HepG2 (cell line): Measurements from ENCODE around the gene TRRAP. TPM values are rescaled to one million over a fixed set of nuclear protein-coding genes. Genes with fewer than 3 reads are reported as not detected.

Experiments used
- ATAC-seq: fragments of 200-7000 bp; cut with Tn5 transposase; 3 replicates; pipeline ENCODE4 v1.9.1; 2020; ENCODE audit warnings: mild to moderate bottlenecking, moderate library complexity
- BruUV-seq: library from RNA; stranded (reverse); fragments of 400-500 nt; replicated peaks from 2 replicates; lab custom pipeline; 2021; lab: Mats Ljungman, UMichigan
- CTCF ChIA-PET: fragments of 300-600 bp; formaldehyde crosslinking; extraction: SDS; loops from one replicate; lab custom pipeline; 2021; ENCODE audit warnings: low total read pairs, inconsistent platforms, low intra/inter-chr PET ratio; lab: Yijun Ruan, JAX
- POLR2A ChIA-PET: fragments of 350-600 bp; sonication (Branson Sonifier 250); formaldehyde crosslinking; loops from one replicate; lab custom pipeline; 2020; ENCODE audit warnings: antibody characterized with exemption, inconsistent platforms; lab: Yijun Ruan, JAX
- DNase-seq: peaks from one replicate; pipeline ENCODE4 v3.0.0-alpha.2; 2015; ENCODE audit warnings: low spot score
- FAIRE-seq: peaks from 3 replicates; lab custom pipeline; 2011; peaks lifted over from hg19 to GRCh38; lab: Jason Lieb, UNC
- H2AFZ ChIP-seq: one replicate; pipeline ENCODE4 v1.6.1; 2011; ENCODE audit warnings: low read length, inconsistent platforms
- H3K27ac ChIP-seq: fragments of 300-600 bp; 3 replicates; pipeline ENCODE4 v1.8.0; 2011; ENCODE audit warnings: mixed run types, mild to moderate bottlenecking, mixed read lengths, low read length, inconsistent platforms; ENCODE audit not compliant: insufficient read depth; ENCODE audit errors: extremely low read length
- H3K27me3 ChIP-seq, 2 experiments: fragments of 200-600 bp in 1 of 2; 2 replicates in 1 of 2; 3 replicates in 1 of 2; pipeline versions ENCODE4 v1.6.0 to v1.8.0; 2011; ENCODE audit warnings: low read length in 2 of 2, mild to moderate bottlenecking in 2 of 2, moderate library complexity in 2 of 2, inconsistent platforms in 1 of 2; ENCODE audit not compliant: insufficient read depth in 2 of 2, control insufficient read depth in 1 of 2
- H3K36me3 ChIP-seq, 2 experiments: fragments of 200-600 bp in 1 of 2; replicated peaks in 1 of 2; 2 replicates in 1 of 2; 3 replicates in 1 of 2; pipeline versions ENCODE4 v1.5.1 to v1.8.0; 2011; ENCODE audit warnings: low read length in 2 of 2, inconsistent platforms in 1 of 2; ENCODE audit not compliant: insufficient read depth in 2 of 2, control insufficient read depth in 1 of 2
- H3K4me1 ChIP-seq: 2 replicates; pipeline ENCODE4 v1.5.1; 2012; ENCODE audit warnings: low read length, inconsistent platforms; ENCODE audit not compliant: insufficient read depth
- H3K4me2 ChIP-seq: 2 replicates; pipeline ENCODE4 v1.6.0; 2011; ENCODE audit warnings: low read depth, low read length, inconsistent platforms
- H3K4me3 ChIP-seq, 3 experiments: fragments of 200-600 bp in 1 of 3; sonication (generic), shearing (Covaris generic) in 1 of 3; replicated peaks in 1 of 3; 2 replicates each; pipeline ENCODE4 v1.5.1; 2011 to 2016; ENCODE audit warnings: low read length in 3 of 3, inconsistent platforms in 2 of 3, low read depth in 2 of 3, mild to moderate bottlenecking in 2 of 3, control low read depth in 1 of 3, mixed read lengths in 1 of 3; ENCODE audit not compliant: insufficient read depth in 1 of 3
- H3K79me2 ChIP-seq: one replicate; pipeline ENCODE4 v1.6.1; 2011; ENCODE audit warnings: low read length, inconsistent platforms; ENCODE audit not compliant: insufficient read depth
- H3K9ac ChIP-seq: 2 replicates; pipeline ENCODE4 v1.6.0; 2011; ENCODE audit warnings: mild to moderate bottlenecking, low read depth, low read length, inconsistent platforms; ENCODE audit not compliant: insufficient read depth
- H3K9me3 ChIP-seq: 2 replicates; pipeline ENCODE4 v1.5.1; 2012; ENCODE audit warnings: mild to moderate bottlenecking, low read length
- H4K20me1 ChIP-seq: 2 replicates; pipeline ENCODE4 v1.6.0; 2011; ENCODE audit warnings: inconsistent platforms, mild to moderate bottlenecking, low read length, moderate library complexity; ENCODE audit not compliant: insufficient read depth
- ATRX ChIP-seq: sonication (generic); formaldehyde crosslinking; IDR thresholded peaks from 2 replicates; pipeline ENCODE4 v1.4.0; 2020; ENCODE audit warnings: missing genetic modification reagents, borderline replicate concordance
- CHD4 ChIP-seq: fragments of 200-600 bp; sonication (generic); IDR thresholded peaks from 2 replicates; pipeline ENCODE4 v1.7.0; 2017; ENCODE audit warnings: mild to moderate bottlenecking, low read length, borderline replicate concordance
- FOXP1 ChIP-seq, 2 experiments: fragments of 450-650 bp in 1 of 2; IDR thresholded peaks; 2 replicates each; pipeline ENCODE4 v1.6.1; 2017 to 2018; ENCODE audit warnings: antibody characterized with exemption in 1 of 2
- SRY ChIP-seq: sonication (generic); formaldehyde crosslinking; IDR thresholded peaks from 2 replicates; pipeline ENCODE4 v1.8.0; 2022; ENCODE audit warnings: mild to moderate bottlenecking, missing genetic modification reagents
- TOE1 ChIP-seq: sonication (generic); formaldehyde crosslinking; IDR thresholded peaks from 2 replicates; pipeline ENCODE4 v1.4.0; 2020; ENCODE audit warnings: mild to moderate bottlenecking, missing genetic modification reagents
- YEATS4 ChIP-seq: sonication (generic); formaldehyde crosslinking; IDR thresholded peaks from 2 replicates; pipeline ENCODE4 v1.4.0; 2020; ENCODE audit warnings: missing genetic modification reagents, borderline replicate concordance
- ZNF232 ChIP-seq: sonication (generic); formaldehyde crosslinking; IDR thresholded peaks from 2 replicates; pipeline ENCODE4 v1.4.0; 2020; ENCODE audit warnings: missing genetic modification reagents, borderline replicate concordance
- ZNF30 ChIP-seq: sonication (generic); formaldehyde crosslinking; IDR thresholded peaks from 2 replicates; pipeline ENCODE4 v1.5.0; 2020; ENCODE audit warnings: mild to moderate bottlenecking, missing genetic modification reagents
- ZNF800 ChIP-seq: sonication (generic); formaldehyde crosslinking; IDR thresholded peaks from 2 replicates; pipeline ENCODE4 v1.4.0; 2020; ENCODE audit warnings: missing genetic modification reagents
- WGBS: methylation state at CpG from one replicate; pipeline ENCODE4 v1.1.6; 2017; ENCODE audit warnings: low lambda C conversion rate; 5-methylcytosine and 5-hydroxymethylcytosine counted together
- in situ Hi-C: cut with HindIII; loops from 2 replicates; pipeline ENCODE4 v1.10.0; 2017; ENCODE audit warnings: low pct_unique_long_range_greater_than_20kb; ENCODE audit not compliant: extremely low pct_ligation_motif_present
- intact Hi-C: fragments of 100-400 bp; cut with micrococcal nuclease; formaldehyde crosslinking; loops from one replicate; pipeline ENCODE4 v1.10.0; 2022; ENCODE audit not compliant: unreplicated experiment
- polyA plus RNA-seq, 8 experiments: library from polyadenylated mRNA; depleted of rRNA in 3 of 8; stranded (reverse) in 7 of 8; unstranded in 1 of 8; fragments of >200 nt; fragmentation: Illumina TruSeq in 4 of 8; extraction: Trizol in 4 of 8; gene quantifications; 2 replicates each; pipeline versions ENCODE4 v1.2.1 to v1.2.3, GENCODE V29; 2011 to 2016; ENCODE audit warnings: low read depth in 4 of 8, missing spikeins in 1 of 8, mixed read lengths in 1 of 8; ENCODE audit not compliant: insufficient read depth in 1 of 8
- total RNA-seq, 5 experiments: library from RNA; depleted of rRNA; stranded (reverse); fragments of >200 nt; fragmentation: Illumina TruSeq; extraction: Trizol; gene quantifications; 2 replicates each; pipeline ENCODE4 v1.2.3, GENCODE V29; 2016; ENCODE audit warnings: low read depth in 1 of 5

TRRAP gene
- total and polyA plus RNA-seq, 2 of the 13 experiments (the other 11 are each of a cell fraction or from before 2014, with no cell fraction given): 8.6 to 10.5 TPM

- ChIA-PET POLR2A (no interaction called here), CTCF (interaction anchor here (1.4 kb wide), 1 partner anchor 405 kb away, joined by 7 read pairs; no protein-coding TSS in a partner anchor)
- no peak overlapping the region for H3K4me3 ChIP-seq
- H4K20me1 ChIP-seq: no peaks in the 10 kb centered on the region
- no peak overlapping the region for H3K27ac ChIP-seq
- 48% methylated on average over 5 of the region's 5 CpGs for WGBS
- TF ChIP-seq FOXP1 (IDR thresholded peaks at IDR 0.05): no peak
- TF ChIP-seq FOXP1 (CRISPR knock-in tag; IDR thresholded peaks at IDR 0.05): no peak
- no peak for TF ChIP-seq SRY (CRISPR knock-in tag)
- no peak for TF ChIP-seq ZNF232 (CRISPR knock-in tag)
- no peak for TF ChIP-seq TOE1 (CRISPR knock-in tag)
- TF ChIP-seq ZNF30 (CRISPR knock-in tag): no peak
- no peak for TF ChIP-seq CHD4
- TF ChIP-seq YEATS4 (CRISPR knock-in tag): no peak
- no peak for TF ChIP-seq ATRX (CRISPR knock-in tag)
- no peak for TF ChIP-seq ZNF800
- peaks cover 0 to 3% of the 10 kb centered on the region in 2 experiments; a peak in 2 of 5 replicates for H3K27me3 ChIP-seq
- H3K4me2 ChIP-seq: no peak overlapping the region
- in situ Hi-C loops: no loop called here
- H3K9me3 ChIP-seq: no peaks in the 10 kb centered on the region
- DNase-seq: no peak
- no peak for ATAC-seq
- H3K36me3 ChIP-seq: no peaks in the 10 kb centered on the region
- no peaks in the 10 kb centered on the region for H3K79me2 ChIP-seq
- no peak overlapping the region for H3K9ac ChIP-seq
- intact Hi-C loops: no loop called here
- H3K4me1 ChIP-seq: no peaks in the 10 kb centered on the region
- no peak overlapping the region for H2AFZ ChIP-seq
- no TSS peak for BruUV-seq
- no peak for FAIRE-seq
Measured at GRCh38 chr7:98837630-98837972, 40.7 kb upstream of the TRRAP start.
